AG10803 (cell line): ENCODE measurements around the gene TUBE1.
"Not testable (repeated sequence)": the region's sequence is repeated elsewhere in the genome, so short reads cannot be mapped to it uniquely, and the experiment has no call there.

Experiments used
- DNase-seq: peaks from one replicate; pipeline ENCODE4 v3.0.0; 2010; ENCODE audit warnings: low read depth
- H3K4me3 ChIP-seq: 2 replicates; pipeline ENCODE4 v1.5.1; 2011; ENCODE audit warnings: mild to moderate bottlenecking, low read length, control low read depth
- TF ChIP-seq, protein P1 (sequence below): conservative IDR thresholded peaks from 2 replicates; pipeline ENCODE4 v1.5.1; 2011; ENCODE audit warnings: mild to moderate bottlenecking, low read length, control low read depth, inconsistent platforms

The TUBE1 gene

DNA sequence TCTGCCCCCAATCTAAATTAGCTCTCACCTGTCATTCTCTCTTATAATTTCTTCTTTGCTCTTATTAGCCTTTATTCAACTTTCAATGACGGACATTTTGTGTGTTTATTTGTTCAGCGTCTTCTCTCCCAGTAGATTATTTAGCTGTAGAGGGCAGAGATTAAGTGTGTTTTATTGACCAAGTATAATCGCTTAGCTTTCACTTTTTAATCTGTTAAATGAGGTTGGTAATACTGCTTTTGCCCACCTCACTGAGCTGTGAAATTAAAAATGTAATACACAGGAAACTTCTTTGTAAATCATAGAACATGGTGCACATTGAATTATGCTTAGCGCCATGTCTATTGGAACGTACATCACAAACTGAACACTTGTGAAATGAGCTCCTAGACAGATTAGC lies 36.9 kb downstream of the TUBE1 start:
- TF ChIP-seq, protein P1, sequence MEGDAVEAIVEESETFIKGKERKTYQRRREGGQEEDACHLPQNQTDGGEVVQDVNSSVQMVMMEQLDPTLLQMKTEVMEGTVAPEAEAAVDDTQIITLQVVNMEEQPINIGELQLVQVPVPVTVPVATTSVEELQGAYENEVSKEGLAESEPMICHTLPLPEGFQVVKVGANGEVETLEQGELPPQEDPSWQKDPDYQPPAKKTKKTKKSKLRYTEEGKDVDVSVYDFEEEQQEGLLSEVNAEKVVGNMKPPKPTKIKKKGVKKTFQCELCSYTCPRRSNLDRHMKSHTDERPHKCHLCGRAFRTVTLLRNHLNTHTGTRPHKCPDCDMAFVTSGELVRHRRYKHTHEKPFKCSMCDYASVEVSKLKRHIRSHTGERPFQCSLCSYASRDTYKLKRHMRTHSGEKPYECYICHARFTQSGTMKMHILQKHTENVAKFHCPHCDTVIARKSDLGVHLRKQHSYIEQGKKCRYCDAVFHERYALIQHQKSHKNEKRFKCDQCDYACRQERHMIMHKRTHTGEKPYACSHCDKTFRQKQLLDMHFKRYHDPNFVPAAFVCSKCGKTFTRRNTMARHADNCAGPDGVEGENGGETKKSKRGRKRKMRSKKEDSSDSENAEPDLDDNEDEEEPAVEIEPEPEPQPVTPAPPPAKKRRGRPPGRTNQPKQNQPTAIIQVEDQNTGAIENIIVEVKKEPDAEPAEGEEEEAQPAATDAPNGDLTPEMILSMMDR: no peak
- DNase-seq: no peak
- H3K4me3 ChIP-seq: no peak overlapping the region

DNA sequence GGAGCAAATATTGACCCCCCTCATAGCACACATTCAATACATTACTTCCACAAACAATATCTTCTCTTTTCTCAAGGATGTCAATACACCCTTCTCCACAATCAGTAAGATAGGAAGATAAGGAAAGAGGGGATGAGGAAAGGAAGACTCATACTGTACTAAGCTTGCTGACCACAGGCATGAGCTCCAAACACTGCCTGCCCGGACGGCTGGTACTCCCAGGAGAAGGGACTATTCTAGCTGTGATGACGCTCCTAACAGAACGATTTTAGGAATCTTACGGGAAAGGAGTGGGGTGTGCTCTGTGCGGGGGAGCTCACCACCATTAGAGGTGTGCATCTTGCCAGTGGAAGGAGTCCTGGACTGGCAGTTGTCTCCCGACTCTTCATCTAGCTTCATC lies 37.3 kb downstream of the TUBE1 start:
- H3K4me3 ChIP-seq: no peak overlapping the region
- DNase-seq: no peak
- TF ChIP-seq, protein P1: no peak

DNA sequence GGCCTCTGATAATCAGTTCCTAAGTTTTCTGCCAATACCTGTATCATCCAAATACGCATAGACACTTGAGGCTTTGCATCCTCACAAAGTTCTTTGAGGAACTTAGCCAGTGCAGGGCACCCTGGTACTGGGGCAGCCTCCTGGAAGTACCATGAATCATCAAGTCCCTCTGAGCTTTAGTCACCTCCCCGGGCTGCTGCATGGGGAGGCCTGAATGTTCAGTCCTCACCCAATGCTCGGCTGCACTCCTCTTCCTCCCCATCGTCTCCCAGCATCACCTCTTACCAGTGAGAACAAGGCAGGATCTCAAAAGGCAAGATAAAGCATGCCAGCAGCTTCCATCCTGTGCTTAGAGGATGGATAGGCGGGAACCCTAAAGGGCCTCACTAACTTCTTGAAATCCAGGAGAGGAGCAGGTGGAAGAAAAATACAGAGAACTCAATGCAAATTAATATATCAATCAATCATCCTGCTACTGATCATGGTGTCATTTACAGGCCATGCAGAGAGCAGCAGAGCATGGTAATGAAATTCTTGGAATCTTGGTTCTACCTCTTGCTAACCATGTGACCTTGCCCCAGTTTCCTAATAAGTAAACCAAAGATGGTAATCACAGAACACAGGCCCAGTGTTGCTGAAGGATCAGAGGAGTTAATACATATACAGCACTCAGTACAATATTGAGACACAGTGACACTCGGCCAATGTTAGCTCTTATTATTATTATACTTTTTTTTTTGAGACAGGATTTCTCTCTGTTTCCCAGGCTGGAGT lies 38.1 kb downstream of the TUBE1 start:
- DNase-seq: no peak
- TF ChIP-seq, protein P1: no peak
- no peak overlapping the region for H3K4me3 ChIP-seq

DNA sequence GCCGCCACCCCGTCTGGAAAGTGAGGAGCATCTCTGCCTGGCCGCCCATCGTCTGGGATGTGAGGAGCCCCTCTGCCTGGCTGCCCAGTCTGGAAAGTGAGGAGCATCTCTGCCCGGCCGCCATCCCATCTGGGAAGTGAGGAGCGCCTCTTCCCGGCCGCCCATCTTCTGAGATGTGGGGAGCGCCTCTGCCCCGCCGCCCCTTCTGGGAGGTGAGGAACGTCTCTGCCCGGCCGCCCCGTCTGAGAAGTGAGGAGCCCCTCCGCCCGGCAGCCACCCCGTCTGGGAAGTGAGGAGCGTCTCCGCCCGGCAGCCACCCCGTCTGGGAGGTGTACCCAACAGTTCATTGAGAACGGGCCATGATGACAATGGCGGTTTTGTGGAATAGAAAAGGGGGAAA lies 39.8 kb downstream of the TUBE1 start:
- not testable (repeated sequence) for H3K4me3 ChIP-seq, DNase-seq

DNA sequence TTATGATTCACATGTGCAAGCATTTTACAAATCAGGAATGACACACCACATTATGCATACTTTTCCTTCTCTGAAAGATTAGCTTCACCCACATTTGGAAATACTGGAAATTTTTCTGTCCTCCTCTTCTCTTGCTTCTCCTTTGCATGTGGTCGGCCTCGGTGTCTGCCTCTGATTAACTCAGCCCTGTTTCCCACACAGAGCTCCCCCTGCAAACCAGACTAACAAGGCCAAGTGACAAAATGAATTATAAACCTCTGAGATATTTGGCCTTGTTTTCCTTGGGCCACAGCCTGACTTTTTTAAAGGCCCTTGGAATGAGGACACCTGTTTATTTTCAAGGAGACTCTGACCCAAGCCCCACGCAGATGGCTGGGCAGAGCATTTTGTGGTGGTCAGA lies 42.4 kb downstream of the TUBE1 start:
- no peak overlapping the region for H3K4me3 ChIP-seq
- TF ChIP-seq, protein P1: no peak
- peak; percentile 99 for DNase-seq

DNA sequence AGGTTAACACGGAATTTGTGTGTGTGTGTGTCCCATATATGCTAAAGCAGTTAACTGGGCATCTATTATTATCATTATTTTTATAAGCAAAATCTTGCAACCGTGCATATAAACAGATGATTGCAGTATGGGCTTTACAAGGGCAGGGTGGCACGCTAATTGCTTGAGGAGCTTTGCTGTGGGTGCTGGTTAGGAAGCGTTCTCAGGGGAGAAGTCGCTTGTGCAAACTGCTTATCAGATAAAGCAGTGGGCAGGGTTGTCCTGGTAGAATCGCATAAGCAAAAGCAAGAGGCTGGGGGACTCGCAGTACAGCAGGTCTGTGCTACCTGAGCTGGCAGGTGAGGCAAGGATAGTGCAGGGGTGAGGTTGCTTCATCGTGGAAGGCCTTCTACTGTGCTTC lies 43.1 kb downstream of the TUBE1 start:
- DNase-seq: no peak
- no peak overlapping the region for H3K4me3 ChIP-seq
- TF ChIP-seq, protein P1: no peak

DNA sequence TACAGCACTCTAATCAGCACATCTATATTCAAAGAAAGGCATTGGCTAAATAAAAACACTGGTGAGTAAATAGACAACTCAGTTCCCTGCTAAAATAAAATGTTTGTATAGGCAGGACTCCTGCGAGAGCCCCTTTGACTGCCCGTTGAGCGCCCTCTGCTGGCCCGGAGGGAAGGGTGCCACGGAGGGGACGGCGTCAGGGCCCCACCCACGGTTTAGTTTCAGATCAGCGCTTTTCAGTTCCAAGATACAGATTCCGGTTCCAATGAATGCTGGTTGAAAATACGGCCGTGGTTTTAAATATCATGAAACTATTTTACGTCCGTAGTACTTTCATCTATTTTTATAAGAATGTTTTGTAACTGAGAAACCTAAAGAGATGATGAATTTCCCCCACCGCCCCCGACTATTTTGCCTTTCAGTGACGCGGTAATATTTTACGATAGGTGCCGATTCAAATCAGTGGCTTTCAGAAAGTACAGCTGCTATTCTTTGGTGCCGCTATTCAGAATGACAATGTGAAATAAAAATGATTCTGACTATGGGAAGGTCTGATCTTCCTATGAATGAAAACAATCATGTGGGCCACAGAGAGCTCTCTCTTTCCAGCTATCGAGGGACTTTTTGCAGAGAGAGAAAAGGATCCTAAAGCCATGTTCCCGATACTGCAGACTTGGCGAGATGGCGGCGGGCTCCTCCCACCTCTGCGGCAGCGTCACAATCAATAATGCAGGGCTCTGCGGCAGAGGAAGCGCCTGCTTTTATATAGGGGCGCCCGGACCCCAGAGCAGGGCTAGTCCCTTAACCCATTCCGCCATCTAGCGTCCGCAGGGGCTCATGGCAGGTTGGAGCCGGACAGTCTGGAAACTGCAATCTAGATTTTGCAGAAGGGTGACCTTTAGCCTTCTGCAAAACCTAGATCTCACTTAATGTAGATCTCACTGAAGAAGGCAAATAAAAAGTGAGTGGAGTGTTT lies 44.0 kb downstream of the TUBE1 start:
- TF ChIP-seq, protein P1: peak; percentile 95
- DNase-seq: peak; percentile 89
- peak overlapping the region; percentile 62 for H3K4me3 ChIP-seq
